Neural cell (in vitro differentiated cells): ENCODE measurements around the gene SAMD3. TPM values are rescaled to one million over a fixed set of nuclear protein-coding genes. Genes with fewer than 3 reads are reported as not detected.

Experiments used
- H2AFZ ChIP-seq: fragments of 200-600, 300-800 bp; sonication (generic), shearing (Covaris generic); 2 replicates; pipeline ENCODE4 v1.6.0; 2014; ENCODE audit warnings: low read depth, mild to moderate bottlenecking, antibody characterized with exemption, low read length, moderate library complexity
- H3F3A ChIP-seq: fragments of 200-600 bp; shearing (Covaris generic); 2 replicates; pipeline ENCODE4 v1.6.1; 2016; ENCODE audit warnings: mild to moderate bottlenecking, moderate library complexity, mixed read lengths, antibody characterized with exemption, low read length; ENCODE audit not compliant: insufficient read depth, poor library complexity, severe bottlenecking
- H3K27ac ChIP-seq: fragments of 200-600, 300-800 bp; sonication (generic), shearing (Covaris generic); 2 replicates; pipeline ENCODE4 v1.5.1; 2014; ENCODE audit warnings: mild to moderate bottlenecking, low read length, moderate library complexity
- H3K27me3 ChIP-seq: fragments of 300-800, 200-600 bp; sonication (generic), shearing (Covaris generic); 2 replicates; pipeline ENCODE4 v1.6.0; 2014; ENCODE audit warnings: mild to moderate bottlenecking, low read depth, low read length, moderate library complexity; ENCODE audit not compliant: insufficient read depth
- H3K36me3 ChIP-seq: fragments of 300-800, 200-600 bp; sonication (generic), shearing (Covaris generic); 2 replicates; pipeline ENCODE4 v1.5.1; 2014; ENCODE audit warnings: mild to moderate bottlenecking, antibody characterized with exemption, low read length, moderate library complexity; ENCODE audit not compliant: insufficient read depth
- H3K4me2 ChIP-seq: fragments of 300-800, 200-600 bp; sonication (generic), shearing (Covaris generic); 2 replicates; pipeline ENCODE4 v1.6.0; 2014; ENCODE audit warnings: mild to moderate bottlenecking, low read length
- H3K4me3 ChIP-seq: fragments of 300-800, 200-600 bp; sonication (generic), shearing (Covaris generic); 2 replicates; pipeline ENCODE4 v1.5.1; 2014; ENCODE audit warnings: mild to moderate bottlenecking, low read length, moderate library complexity
- H3K79me2 ChIP-seq: fragments of 200-600 bp; shearing (Covaris generic); replicated peaks from 2 replicates; pipeline ENCODE4 v1.6.0; 2014; ENCODE audit warnings: mild to moderate bottlenecking, low read length, moderate library complexity; ENCODE audit not compliant: insufficient read depth
- H3K9ac ChIP-seq: fragments of 300-800, 200-600 bp; sonication (generic), shearing (Covaris generic); 2 replicates; pipeline ENCODE4 v1.6.1; 2016; ENCODE audit warnings: mild to moderate bottlenecking, low read length, mixed read lengths
- H3K9me2 ChIP-seq: fragments of 200-600 bp; shearing (Covaris generic); 2 replicates; pipeline ENCODE4 v1.6.1; 2016; ENCODE audit warnings: mild to moderate bottlenecking, low read length, mixed read lengths; ENCODE audit not compliant: insufficient read depth
- H3K9me3 ChIP-seq: fragments of 200-600, 300-800 bp; sonication (generic), shearing (Covaris generic); 2 replicates; pipeline ENCODE4 v1.6.1; 2016; ENCODE audit warnings: mild to moderate bottlenecking, mixed run types, low read length, moderate library complexity, mixed read lengths
- H4K20me1 ChIP-seq: fragments of 200-600 bp; shearing (Covaris generic); 2 replicates; pipeline ENCODE4 v1.6.1; 2016; ENCODE audit warnings: mild to moderate bottlenecking, mixed run types; ENCODE audit not compliant: insufficient read depth
- EP300 ChIP-seq: fragments of 450-650 bp; conservative IDR thresholded peaks from 2 replicates; pipeline ENCODE4 v1.6.1; 2014; ENCODE audit warnings: antibody characterized with exemption, mild to moderate bottlenecking, moderate library complexity; ENCODE audit not compliant: poor library complexity, severe bottlenecking
- EZH2 ChIP-seq: fragments of 200-600, 300-800 bp; shearing (Covaris generic), sonication (generic); IDR thresholded peaks from 2 replicates; pipeline ENCODE4 v1.6.1; 2014; ENCODE audit warnings: antibody characterized with exemption, low read length, borderline replicate concordance, mild to moderate bottlenecking; ENCODE audit not compliant: insufficient read depth, poor library complexity, severe bottlenecking
- MXI1 ChIP-seq: fragments of 450-650 bp; conservative IDR thresholded peaks from 2 replicates; pipeline ENCODE4 v1.6.1; 2014; ENCODE audit warnings: antibody characterized with exemption, mild to moderate bottlenecking; ENCODE audit not compliant: poor library complexity, severe bottlenecking
- POLR2AphosphoS5 ChIP-seq: IDR thresholded peaks from 2 replicates; pipeline ENCODE4 v1.6.1; 2012
- RAD21 ChIP-seq: fragments of 450-650 bp; conservative IDR thresholded peaks from 2 replicates; pipeline ENCODE4 v1.6.1; 2014; ENCODE audit warnings: antibody characterized with exemption, mild to moderate bottlenecking, moderate library complexity
- SMC3 ChIP-seq: fragments of 450-650 bp; conservative IDR thresholded peaks from 2 replicates; pipeline ENCODE4 v1.6.1; 2014; ENCODE audit warnings: antibody characterized with exemption, mild to moderate bottlenecking, moderate library complexity; ENCODE audit not compliant: poor library complexity
- TAF1 ChIP-seq: IDR thresholded peaks from 2 replicates; pipeline ENCODE4 v1.6.1; 2012; ENCODE audit warnings: low read depth
- polyA plus RNA-seq: library from polyadenylated mRNA; depleted of rRNA; stranded (reverse); fragments of >200 nt; gene quantifications from 2 replicates; pipeline ENCODE4 v1.2.3, GENCODE V29; 2014
- TF ChIP-seq, protein P1 (sequence below): fragments of 450-650 bp; IDR thresholded peaks from 2 replicates; pipeline ENCODE4 v1.5.1; 2014; ENCODE audit warnings: antibody characterized with exemption, mild to moderate bottlenecking, moderate library complexity; ENCODE audit not compliant: poor library complexity, severe bottlenecking
- TF ChIP-seq, protein P2 (sequence below): IDR thresholded peaks from 2 replicates; pipeline ENCODE4 v1.6.1; 2012; ENCODE audit warnings: borderline replicate concordance

Gene SAMD3
- polyA plus RNA-seq, 1 donor from 2014 or later = 17.1 TPM

DNA sequence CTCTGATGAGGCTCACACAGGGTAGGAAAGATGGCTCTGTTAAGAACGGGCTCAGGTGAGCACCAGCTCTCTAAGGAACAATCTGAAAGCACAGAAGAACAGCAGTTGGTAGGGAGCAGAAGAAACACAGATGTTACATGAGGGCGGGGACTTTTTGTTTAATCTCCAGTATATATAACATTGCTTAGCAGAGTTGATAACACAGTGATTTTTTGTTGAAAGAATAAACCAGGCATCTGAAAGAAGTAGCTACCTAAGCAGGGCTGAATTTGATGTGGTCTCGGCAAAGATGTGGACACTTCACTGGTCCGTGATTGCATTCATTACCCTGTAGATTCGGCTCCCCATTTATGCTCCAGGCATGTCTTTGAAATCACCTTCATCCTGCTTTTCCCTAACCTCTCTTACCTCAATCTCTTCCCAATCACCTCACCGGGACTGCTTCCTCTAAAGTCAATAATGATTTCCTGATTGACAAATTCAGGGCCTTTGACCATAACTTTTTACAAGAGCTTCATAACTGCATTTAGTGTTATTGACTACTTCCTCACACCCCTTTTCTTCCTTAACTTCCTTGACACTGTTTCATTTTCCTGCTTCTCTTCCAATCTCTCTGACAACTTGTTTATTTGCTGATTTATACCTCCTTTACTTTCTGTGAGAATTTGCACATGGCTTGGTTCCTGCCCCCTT is 34.4 kb downstream of the SAMD3 start:
- H3K4me3 ChIP-seq = no peak overlapping the region
- no peaks in the 10 kb centered on the region for H3F3A ChIP-seq
- H3K27me3 ChIP-seq = no peaks in the 10 kb centered on the region
- no peaks in the 10 kb centered on the region for H3K9me3 ChIP-seq
- no peaks in the 10 kb centered on the region for H3K79me2 ChIP-seq
- no peaks in the 10 kb centered on the region for H3K9me2 ChIP-seq
- no peak overlapping the region for H3K9ac ChIP-seq
- no peak overlapping the region for H3K27ac ChIP-seq
- H3K4me2 ChIP-seq = no peak overlapping the region
- no peaks in the 10 kb centered on the region for H4K20me1 ChIP-seq
- no peaks in the 10 kb centered on the region for H3K36me3 ChIP-seq
- H2AFZ ChIP-seq = no peak overlapping the region
- TF ChIP-seq RAD21 (no peak), EZH2 (no peak), MXI1 (no peak)
- TF ChIP-seq, protein P1, sequence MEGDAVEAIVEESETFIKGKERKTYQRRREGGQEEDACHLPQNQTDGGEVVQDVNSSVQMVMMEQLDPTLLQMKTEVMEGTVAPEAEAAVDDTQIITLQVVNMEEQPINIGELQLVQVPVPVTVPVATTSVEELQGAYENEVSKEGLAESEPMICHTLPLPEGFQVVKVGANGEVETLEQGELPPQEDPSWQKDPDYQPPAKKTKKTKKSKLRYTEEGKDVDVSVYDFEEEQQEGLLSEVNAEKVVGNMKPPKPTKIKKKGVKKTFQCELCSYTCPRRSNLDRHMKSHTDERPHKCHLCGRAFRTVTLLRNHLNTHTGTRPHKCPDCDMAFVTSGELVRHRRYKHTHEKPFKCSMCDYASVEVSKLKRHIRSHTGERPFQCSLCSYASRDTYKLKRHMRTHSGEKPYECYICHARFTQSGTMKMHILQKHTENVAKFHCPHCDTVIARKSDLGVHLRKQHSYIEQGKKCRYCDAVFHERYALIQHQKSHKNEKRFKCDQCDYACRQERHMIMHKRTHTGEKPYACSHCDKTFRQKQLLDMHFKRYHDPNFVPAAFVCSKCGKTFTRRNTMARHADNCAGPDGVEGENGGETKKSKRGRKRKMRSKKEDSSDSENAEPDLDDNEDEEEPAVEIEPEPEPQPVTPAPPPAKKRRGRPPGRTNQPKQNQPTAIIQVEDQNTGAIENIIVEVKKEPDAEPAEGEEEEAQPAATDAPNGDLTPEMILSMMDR = no peak

DNA sequence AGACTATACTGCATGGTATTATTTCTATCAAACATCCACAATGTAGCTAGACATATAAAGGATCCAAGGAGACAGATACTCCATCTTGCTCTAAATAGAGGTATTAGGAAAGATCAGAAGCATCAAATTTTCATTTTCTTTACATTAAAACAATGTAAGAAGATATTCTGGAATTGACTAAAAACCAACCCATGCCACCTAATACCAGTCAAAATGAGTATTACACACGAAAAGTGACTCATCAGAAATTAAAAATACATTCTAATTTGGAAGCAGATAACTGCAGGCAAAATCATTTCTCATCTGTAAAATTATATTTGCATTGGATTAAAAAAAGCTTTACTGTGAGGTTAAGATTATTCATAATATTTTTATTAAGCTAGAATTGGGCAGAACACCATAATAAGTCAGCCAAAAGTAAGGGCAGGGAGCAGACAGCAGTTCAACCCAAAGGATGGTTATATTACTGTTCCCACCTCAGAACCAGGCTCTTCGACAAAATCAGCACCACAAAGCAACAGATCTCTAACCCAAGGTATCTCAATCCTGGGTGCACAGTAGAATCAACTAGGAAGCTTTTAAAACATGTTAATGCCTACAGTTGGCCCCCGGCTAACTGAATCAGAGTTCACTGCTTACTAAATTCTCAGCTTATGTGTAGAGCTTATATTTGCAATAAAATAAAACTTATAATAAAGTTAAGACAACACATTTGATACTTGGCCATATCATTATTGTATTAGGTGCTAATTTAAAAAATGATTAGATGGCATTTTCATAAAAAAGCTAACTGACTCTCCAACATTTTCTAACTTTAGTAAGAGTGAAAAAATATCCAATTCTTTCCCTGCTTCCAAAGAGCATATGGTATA is 35.2 kb downstream of the SAMD3 start:
- Histone ChIP-seq H2AFZ (no peak overlapping the region), H3K9me2 (no peaks in the 10 kb centered on the region), H3K36me3 (no peaks in the 10 kb centered on the region), H3K9me3 (no peaks in the 10 kb centered on the region), H3K9ac (no peak overlapping the region), H3K27ac (no peak overlapping the region), H3K4me3 (no peak overlapping the region), H3K79me2 (no peaks in the 10 kb centered on the region), H4K20me1 (no peaks in the 10 kb centered on the region), H3K4me2 (no peak overlapping the region), H3F3A (no peaks in the 10 kb centered on the region), H3K27me3 (no peaks in the 10 kb centered on the region)
- no peak for TF ChIP-seq TAF1
- TF ChIP-seq, protein P1 = no peak
- no peak for TF ChIP-seq MXI1
- no peak for TF ChIP-seq POLR2AphosphoS5
- TF ChIP-seq, protein P2, sequence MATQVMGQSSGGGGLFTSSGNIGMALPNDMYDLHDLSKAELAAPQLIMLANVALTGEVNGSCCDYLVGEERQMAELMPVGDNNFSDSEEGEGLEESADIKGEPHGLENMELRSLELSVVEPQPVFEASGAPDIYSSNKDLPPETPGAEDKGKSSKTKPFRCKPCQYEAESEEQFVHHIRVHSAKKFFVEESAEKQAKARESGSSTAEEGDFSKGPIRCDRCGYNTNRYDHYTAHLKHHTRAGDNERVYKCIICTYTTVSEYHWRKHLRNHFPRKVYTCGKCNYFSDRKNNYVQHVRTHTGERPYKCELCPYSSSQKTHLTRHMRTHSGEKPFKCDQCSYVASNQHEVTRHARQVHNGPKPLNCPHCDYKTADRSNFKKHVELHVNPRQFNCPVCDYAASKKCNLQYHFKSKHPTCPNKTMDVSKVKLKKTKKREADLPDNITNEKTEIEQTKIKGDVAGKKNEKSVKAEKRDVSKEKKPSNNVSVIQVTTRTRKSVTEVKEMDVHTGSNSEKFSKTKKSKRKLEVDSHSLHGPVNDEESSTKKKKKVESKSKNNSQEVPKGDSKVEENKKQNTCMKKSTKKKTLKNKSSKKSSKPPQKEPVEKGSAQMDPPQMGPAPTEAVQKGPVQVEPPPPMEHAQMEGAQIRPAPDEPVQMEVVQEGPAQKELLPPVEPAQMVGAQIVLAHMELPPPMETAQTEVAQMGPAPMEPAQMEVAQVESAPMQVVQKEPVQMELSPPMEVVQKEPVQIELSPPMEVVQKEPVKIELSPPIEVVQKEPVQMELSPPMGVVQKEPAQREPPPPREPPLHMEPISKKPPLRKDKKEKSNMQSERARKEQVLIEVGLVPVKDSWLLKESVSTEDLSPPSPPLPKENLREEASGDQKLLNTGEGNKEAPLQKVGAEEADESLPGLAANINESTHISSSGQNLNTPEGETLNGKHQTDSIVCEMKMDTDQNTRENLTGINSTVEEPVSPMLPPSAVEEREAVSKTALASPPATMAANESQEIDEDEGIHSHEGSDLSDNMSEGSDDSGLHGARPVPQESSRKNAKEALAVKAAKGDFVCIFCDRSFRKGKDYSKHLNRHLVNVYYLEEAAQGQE = no peak
- TF ChIP-seq SMC3 = no peak
- TF ChIP-seq RAD21 = no peak
- no peak for TF ChIP-seq EP300
- no peak for TF ChIP-seq EZH2
